ENCODE results near the gene HACD2.

DNA sequence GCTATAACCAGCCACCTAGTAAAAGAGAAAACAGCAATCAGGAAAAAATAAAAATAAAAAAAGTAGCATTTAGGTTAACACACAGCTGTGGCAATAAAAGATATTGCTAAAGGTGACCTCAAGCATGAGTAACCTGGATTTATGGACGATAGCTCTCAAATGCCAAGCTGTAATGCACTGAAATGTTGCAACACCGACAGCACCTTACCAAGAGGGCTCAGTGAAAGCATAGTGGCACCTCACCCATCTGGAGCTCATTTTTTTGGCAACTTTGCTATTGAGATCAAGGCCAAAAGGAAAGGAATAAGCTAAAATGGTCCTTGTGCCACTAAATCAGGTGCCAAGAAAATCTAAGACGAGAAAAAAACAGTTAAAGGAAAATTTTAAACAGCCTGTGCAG, 2.5 kb downstream of the HACD2 start:
- TF ChIP-seq CTCF (IDR thresholded peaks at IDR 0.05) (no peak), POLR2A (IDR thresholded peaks at IDR 0.05) (no peak)

All from testis (tissue), 2 donors.